Ishikawa (cell line): Measurements from ENCODE around the gene PEA15.

Experiments
- CEBPB ChIP-seq: IDR thresholded peaks from 2 replicates; pipeline ENCODE4 v1.6.1; 2012
- CREB1 ChIP-seq: IDR thresholded peaks from 2 replicates; pipeline ENCODE4 v1.6.1; 2012; ENCODE audit warnings: low read depth
- EGR1 ChIP-seq: IDR thresholded peaks from 2 replicates; pipeline ENCODE4 v1.6.1; 2012
- EP300 ChIP-seq: IDR thresholded peaks from 2 replicates; pipeline ENCODE4 v1.6.1; 2012; ENCODE audit warnings: borderline replicate concordance
- FOXM1 ChIP-seq: IDR thresholded peaks from 2 replicates; pipeline ENCODE4 v1.6.1; 2012; ENCODE audit warnings: low read depth, borderline replicate concordance
- MAX ChIP-seq: IDR thresholded peaks from 2 replicates; pipeline ENCODE4 v1.6.1; 2012
- NFIC ChIP-seq: IDR thresholded peaks from 2 replicates; pipeline ENCODE4 v1.6.1; 2012
- RAD21 ChIP-seq: IDR thresholded peaks from 2 replicates; pipeline ENCODE4 v1.6.1; 2012; ENCODE audit warnings: low read depth
- TCF12 ChIP-seq: IDR thresholded peaks from 2 replicates; pipeline ENCODE4 v1.6.1; 2012; ENCODE audit warnings: low read depth
- TEAD4 ChIP-seq: IDR thresholded peaks from 2 replicates; pipeline ENCODE4 v1.6.1; 2012
- USF1 ChIP-seq: IDR thresholded peaks from 2 replicates; pipeline ENCODE4 v1.6.1; 2012
- YY1 ChIP-seq: IDR thresholded peaks from 2 replicates; pipeline ENCODE4 v1.6.1; 2012; ENCODE audit warnings: low read depth
- TF ChIP-seq, protein P1 (sequence below): IDR thresholded peaks from 2 replicates; pipeline ENCODE4 v1.6.1; 2012; ENCODE audit warnings: low read depth, mild to moderate bottlenecking

- TF ChIP-seq MAX (no peak), EP300 (no peak), FOXM1 (no peak), CEBPB (no peak), TCF12 (no peak), YY1 (no peak), USF1 (no peak), EGR1 (no peak), NFIC (no peak), RAD21 (no peak), CREB1 (no peak), TEAD4 (no peak)
- TF ChIP-seq, protein P1, sequence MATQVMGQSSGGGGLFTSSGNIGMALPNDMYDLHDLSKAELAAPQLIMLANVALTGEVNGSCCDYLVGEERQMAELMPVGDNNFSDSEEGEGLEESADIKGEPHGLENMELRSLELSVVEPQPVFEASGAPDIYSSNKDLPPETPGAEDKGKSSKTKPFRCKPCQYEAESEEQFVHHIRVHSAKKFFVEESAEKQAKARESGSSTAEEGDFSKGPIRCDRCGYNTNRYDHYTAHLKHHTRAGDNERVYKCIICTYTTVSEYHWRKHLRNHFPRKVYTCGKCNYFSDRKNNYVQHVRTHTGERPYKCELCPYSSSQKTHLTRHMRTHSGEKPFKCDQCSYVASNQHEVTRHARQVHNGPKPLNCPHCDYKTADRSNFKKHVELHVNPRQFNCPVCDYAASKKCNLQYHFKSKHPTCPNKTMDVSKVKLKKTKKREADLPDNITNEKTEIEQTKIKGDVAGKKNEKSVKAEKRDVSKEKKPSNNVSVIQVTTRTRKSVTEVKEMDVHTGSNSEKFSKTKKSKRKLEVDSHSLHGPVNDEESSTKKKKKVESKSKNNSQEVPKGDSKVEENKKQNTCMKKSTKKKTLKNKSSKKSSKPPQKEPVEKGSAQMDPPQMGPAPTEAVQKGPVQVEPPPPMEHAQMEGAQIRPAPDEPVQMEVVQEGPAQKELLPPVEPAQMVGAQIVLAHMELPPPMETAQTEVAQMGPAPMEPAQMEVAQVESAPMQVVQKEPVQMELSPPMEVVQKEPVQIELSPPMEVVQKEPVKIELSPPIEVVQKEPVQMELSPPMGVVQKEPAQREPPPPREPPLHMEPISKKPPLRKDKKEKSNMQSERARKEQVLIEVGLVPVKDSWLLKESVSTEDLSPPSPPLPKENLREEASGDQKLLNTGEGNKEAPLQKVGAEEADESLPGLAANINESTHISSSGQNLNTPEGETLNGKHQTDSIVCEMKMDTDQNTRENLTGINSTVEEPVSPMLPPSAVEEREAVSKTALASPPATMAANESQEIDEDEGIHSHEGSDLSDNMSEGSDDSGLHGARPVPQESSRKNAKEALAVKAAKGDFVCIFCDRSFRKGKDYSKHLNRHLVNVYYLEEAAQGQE: no peak
Observed at GRCh38 chr1:160255781-160256300, 50.7 kb downstream of the PEA15 start.
